Posterior vena cava (tissue), 2 donors: ENCODE measurements around the gene SMPX. TPM values are rescaled to one million over a fixed set of nuclear protein-coding genes. Genes with fewer than 3 reads are reported as not detected.
"Not testable (repeated sequence)": the region's sequence is repeated elsewhere in the genome, so short reads cannot be mapped to it uniquely, and the experiment has no call there.

Source experiments
- DNase-seq: peaks from one replicate; pipeline ENCODE4 v3.0.0-alpha.2; 2020; ENCODE audit warnings: low spot score
- intact Hi-C, 2 donors: fragments of 100-400 bp; cut with DNase I; formaldehyde crosslinking; loops; one replicate each; pipeline versions ENCODE4 v1.14.1 to v1.14.2; 2022 to 2023
- long read RNA-seq, 2 donors: library from polyadenylated mRNA; unstranded; transcript quantifications; one replicate each; pipeline ENCODE4 v2.0.0, GENCODE V29; 2020 to 2021
- total RNA-seq, 2 donors: library from RNA; stranded (reverse); fragmentation: NEBNext Ultra II Directional; extraction: Animal tissue kit (Norgen Biotek cat#: 25700); gene quantifications; one replicate each; pipeline ENCODE4 v1.2.1, GENCODE V29; 2021
- donor health status: DM: yes; HTN: yes; CAD: no.
- donor health status: DM: yes; HTN: yes; CAD: no.

Gene SMPX
- not detected for total RNA-seq
- long read RNA-seq, donor 1, result 0 reads
- long read RNA-seq, donor 2, result 0 reads

- no peak for DNase-seq
- intact Hi-C loops, result no loop called here
Observed at GRCh38 chrX:21757960-21758359, at the start of gene SMPX. Gene SMPX (minus strand): TSS chrX:21758116. CDS start chrX:21754290, 3,826 bp downstream.

- intact Hi-C loops, result no loop called here
Observed at GRCh38 chrX:21806691-21807090, 48.8 kb upstream of the SMPX start.

GRCh38 chrX:21802839-21803238, 44.9 kb upstream of the SMPX start:
- intact Hi-C loops, result no loop called here
- no peak for DNase-seq

More at GRCh38 chrX:21806691-21807090, 48.8 kb upstream of the SMPX start:
- no peak for DNase-seq

GRCh38 chrX:21802054-21802670, 44.2 kb upstream of the SMPX start:
- intact Hi-C loops, result no loop called here
- DNase-seq, result no peak

GRCh38 chrX:21800344-21800770, 42.4 kb upstream of the SMPX start:
- intact Hi-C loops, result no loop called here
- DNase-seq, result no peak

GRCh38 chrX:21799767-21800166, 41.9 kb upstream of the SMPX start:
- DNase-seq, result no peak
- intact Hi-C loops, result no loop called here

GRCh38 chrX:21798677-21799219, 40.8 kb upstream of the SMPX start:
- intact Hi-C loops, result no loop called here
- no peak for DNase-seq

- intact Hi-C loops, result no loop called here
- DNase-seq, result no peak
Observed at GRCh38 chrX:21781976-21782375, 24.1 kb upstream of the SMPX start.

GRCh38 chrX:21781525-21781924, 23.6 kb upstream of the SMPX start:
- intact Hi-C loops, result no loop called here
- no peak for DNase-seq

- intact Hi-C loops, result no loop called here
- no peak for DNase-seq
Observed at GRCh38 chrX:21779095-21779494, 21.2 kb upstream of the SMPX start.

GRCh38 chrX:21778236-21778635, 20.3 kb upstream of the SMPX start:
- intact Hi-C loops, result no loop called here
- DNase-seq, result no peak

- DNase-seq, intact Hi-C loops: not testable (repeated sequence)
Observed at GRCh38 chrX:21775128-21775527, 17.2 kb upstream of the SMPX start.

GRCh38 chrX:21773036-21773435, 15.1 kb upstream of the SMPX start:
- DNase-seq, intact Hi-C loops: not testable (repeated sequence)

GRCh38 chrX:21770631-21771321, 12.9 kb upstream of the SMPX start:
- intact Hi-C loops, result no loop called here
- DNase-seq, result no peak

GRCh38 chrX:21766101-21766500, 8.2 kb upstream of the SMPX start:
- no peak for DNase-seq

GRCh38 chrX:21764008-21764407, 6.1 kb upstream of the SMPX start:
- intact Hi-C loops, result no loop called here
- no peak for DNase-seq

More at GRCh38 chrX:21766101-21766500, 8.2 kb upstream of the SMPX start:
- intact Hi-C loops, result no loop called here

- intact Hi-C loops, result no loop called here
- no peak for DNase-seq
Observed at GRCh38 chrX:21758488-21758887, 572 bp upstream of the SMPX start.

- intact Hi-C loops, result no loop called here
- DNase-seq, result no peak
Observed at GRCh38 chrX:21756785-21757529, 959 bp downstream of the SMPX start.

- DNase-seq, result no peak
- intact Hi-C loops, result no loop called here
Observed at GRCh38 chrX:21749924-21750323, 8.0 kb downstream of the SMPX start.

GRCh38 chrX:21748235-21748634, 9.7 kb downstream of the SMPX start:
- intact Hi-C loops, result no loop called here
- no peak for DNase-seq
